ENCODE data around the gene PCTP. TPM values are rescaled to one million over a fixed set of nuclear protein-coding genes. Genes with fewer than 3 reads are reported as not detected.

PCTP gene
- total RNA-seq, 1 experiment from 2014 or later, result 17.1 TPM

DNA sequence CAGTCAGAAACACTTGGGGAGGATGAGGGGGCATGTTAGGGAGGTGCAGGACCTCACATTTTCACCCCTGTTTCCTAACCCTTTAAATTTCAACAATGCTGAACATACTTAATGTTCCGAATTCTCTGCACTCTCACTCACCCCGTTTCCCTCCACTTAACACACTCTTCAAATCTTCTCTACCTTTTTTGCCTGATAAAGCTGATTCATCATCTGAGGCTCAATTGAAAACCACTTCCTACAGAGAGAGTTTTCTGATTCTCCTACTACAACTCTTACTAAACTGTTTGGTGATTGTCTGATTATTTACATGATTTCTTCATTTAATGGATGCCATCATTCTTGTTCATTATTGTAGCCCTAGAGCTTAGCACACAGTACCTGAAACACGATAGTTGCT lies 42.4 kb downstream of the PCTP start:
- TF ChIP-seq, protein P1, sequence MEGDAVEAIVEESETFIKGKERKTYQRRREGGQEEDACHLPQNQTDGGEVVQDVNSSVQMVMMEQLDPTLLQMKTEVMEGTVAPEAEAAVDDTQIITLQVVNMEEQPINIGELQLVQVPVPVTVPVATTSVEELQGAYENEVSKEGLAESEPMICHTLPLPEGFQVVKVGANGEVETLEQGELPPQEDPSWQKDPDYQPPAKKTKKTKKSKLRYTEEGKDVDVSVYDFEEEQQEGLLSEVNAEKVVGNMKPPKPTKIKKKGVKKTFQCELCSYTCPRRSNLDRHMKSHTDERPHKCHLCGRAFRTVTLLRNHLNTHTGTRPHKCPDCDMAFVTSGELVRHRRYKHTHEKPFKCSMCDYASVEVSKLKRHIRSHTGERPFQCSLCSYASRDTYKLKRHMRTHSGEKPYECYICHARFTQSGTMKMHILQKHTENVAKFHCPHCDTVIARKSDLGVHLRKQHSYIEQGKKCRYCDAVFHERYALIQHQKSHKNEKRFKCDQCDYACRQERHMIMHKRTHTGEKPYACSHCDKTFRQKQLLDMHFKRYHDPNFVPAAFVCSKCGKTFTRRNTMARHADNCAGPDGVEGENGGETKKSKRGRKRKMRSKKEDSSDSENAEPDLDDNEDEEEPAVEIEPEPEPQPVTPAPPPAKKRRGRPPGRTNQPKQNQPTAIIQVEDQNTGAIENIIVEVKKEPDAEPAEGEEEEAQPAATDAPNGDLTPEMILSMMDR (conservative IDR thresholded peaks at IDR 0.05), result no peak

More for the DNA sequence above, 42.4 kb downstream of the PCTP start:
- no peak overlapping the region for H2BK5ac ChIP-seq (ENCODE audit: insufficient read length, low read length)
- H3K23ac ChIP-seq (ENCODE audit: insufficient read length, low read depth, low read length), result no peak overlapping the region
- no peaks in the 10 kb centered on the region for H4K20me1 ChIP-seq (ENCODE audit: control insufficient read depth, insufficient read depth, insufficient read length)
- no peak overlapping the region; a peak in 1 of 7 replicates for H3K27ac Mint-ChIP-seq
- H3K4me3 Mint-ChIP-seq, result no peak overlapping the region
- no peak overlapping the region for H4K8ac ChIP-seq (replicated peaks; ENCODE audit: insufficient read length, low read depth, low read length)
- H3K9me3 Mint-ChIP-seq, result no peaks in the 10 kb centered on the region
- 100% methylated on average over 2 of the region's 3 CpGs for WGBS (ENCODE audit: extremely low coverage, insufficient read length, low lambda C conversion rate)
- H2AFZ ChIP-seq (ENCODE audit: low read length), result no peak overlapping the region
- no peaks in the 10 kb centered on the region for H3K36me3 Mint-ChIP-seq (ENCODE audit: insufficient read depth in 1 of 3, low read depth in 3 of 3)
- H3K79me1 ChIP-seq (ENCODE audit: insufficient read depth, low read depth, low read length, poor library complexity, severe bottlenecking), result no peaks in the 10 kb centered on the region
- H2BK12ac ChIP-seq (ENCODE audit: insufficient read length, low read depth, low read length), result no peak overlapping the region
- no peak overlapping the region for H2BK120ac ChIP-seq (ENCODE audit: low read depth, low read length, poor library complexity, severe bottlenecking)
- no peak for DNase-seq
- no peak overlapping the region for H3K18ac ChIP-seq (ENCODE audit: insufficient read length, low read depth, low read length)
- no peak overlapping the region for H3K56ac ChIP-seq (ENCODE audit: insufficient read length, low read depth, low read length)
- H4K91ac ChIP-seq (ENCODE audit: insufficient read length, low read depth, low read length), result no peak overlapping the region
- no peak overlapping the region for H3K14ac ChIP-seq (ENCODE audit: insufficient read depth, low read length)
- no peaks in the 10 kb centered on the region for H3K9me3 ChIP-seq (ENCODE audit: control insufficient read depth, low read depth, low read length)
- no peaks in the 10 kb centered on the region for H3K27me3 ChIP-seq (ENCODE audit: insufficient read depth, low read length)
- no peak overlapping the region for H3T11ph ChIP-seq (ENCODE audit: low read length)
- H3K9ac ChIP-seq (ENCODE audit: extremely low read depth, insufficient read length, low read length), result no peak overlapping the region
- no peak overlapping the region for H2BK15ac ChIP-seq (ENCODE audit: low read depth, low read length)
- H3K4me2 ChIP-seq (ENCODE audit: insufficient read depth, insufficient read length, low read length), result no peak overlapping the region
- no peaks in the 10 kb centered on the region for H3K23me2 ChIP-seq (ENCODE audit: insufficient read length, low read depth, low read length, poor library complexity, severe bottlenecking)
- H2AK5ac ChIP-seq (ENCODE audit: insufficient read length, low read length), result no peak overlapping the region
- no peak overlapping the region for H3K27ac ChIP-seq (ENCODE audit: insufficient read length, low read depth, low read length)
- no peak overlapping the region for H3K4ac ChIP-seq (ENCODE audit: low read depth, low read length)
- H3K79me2 ChIP-seq (ENCODE audit: insufficient read depth, low read length), result no peaks in the 10 kb centered on the region
- 0 out of 2 replicates have a peak, but pooled peaks cover 2% of the 10 kb centered on the region for H3K4me1 ChIP-seq (ENCODE audit: insufficient read depth, low read length)
- no peaks in the 10 kb centered on the region for H3K4me1 Mint-ChIP-seq
- H3K27me3 Mint-ChIP-seq (ENCODE audit: low read depth), result no peaks in the 10 kb centered on the region; the same call in 1 of the 2 replicates
- H4K5ac ChIP-seq (ENCODE audit: insufficient read length, low read depth, low read length), result no peak overlapping the region
- H2BK20ac ChIP-seq (ENCODE audit: low read depth, low read length, poor library complexity, severe bottlenecking), result no peak overlapping the region
